H9 (cell line): ENCODE results near the gene CRY1. TPM values are rescaled to one million over a fixed set of nuclear protein-coding genes. Genes with fewer than 3 reads are reported as not detected.
A peak's percentile ranks its signal among the peaks of the same experiment; 100 is the strongest.

ENCODE experiments used
- DNase-seq: peaks from one replicate; pipeline ENCODE4 v3.0.0-alpha.2; 2017
- H2AFZ ChIP-seq: one replicate; pipeline ENCODE4 v1.6.1; 2013; ENCODE audit warnings: mild to moderate bottlenecking, low read length, control low read depth, moderate library complexity
- H2AK5ac ChIP-seq: 2 replicates; pipeline ENCODE4 v1.6.1; 2013; ENCODE audit warnings: low read length, control low read depth, mixed read lengths; ENCODE audit not compliant: insufficient read length
- H2BK120ac ChIP-seq: one replicate; pipeline ENCODE4 v1.6.1; 2013; ENCODE audit warnings: low read depth, mild to moderate bottlenecking, low read length, control low read depth, inconsistent platforms; ENCODE audit not compliant: poor library complexity, severe bottlenecking
- H2BK12ac ChIP-seq: 2 replicates; pipeline ENCODE4 v1.6.1; 2013; ENCODE audit warnings: low read length, control low read depth, mixed read lengths, low read depth; ENCODE audit not compliant: insufficient read length
- H2BK15ac ChIP-seq: 2 replicates; pipeline ENCODE4 v1.6.1; 2013; ENCODE audit warnings: low read depth, low read length, control low read depth
- H2BK20ac ChIP-seq: one replicate; pipeline ENCODE4 v1.6.1; 2013; ENCODE audit warnings: low read depth, mild to moderate bottlenecking, low read length, control low read depth, inconsistent platforms; ENCODE audit not compliant: poor library complexity, severe bottlenecking
- H2BK5ac ChIP-seq: 2 replicates; pipeline ENCODE4 v1.6.1; 2013; ENCODE audit warnings: low read length, control low read depth, mixed read lengths; ENCODE audit not compliant: insufficient read length
- H3K14ac ChIP-seq: 2 replicates; pipeline ENCODE4 v1.6.1; 2013; ENCODE audit warnings: low read length, control low read depth; ENCODE audit not compliant: insufficient read depth
- H3K18ac ChIP-seq: 2 replicates; pipeline ENCODE4 v1.6.1; 2013; ENCODE audit warnings: low read depth, mild to moderate bottlenecking, mixed read lengths, low read length, control low read depth; ENCODE audit not compliant: insufficient read length
- H3K23ac ChIP-seq: 2 replicates; pipeline ENCODE4 v1.6.1; 2013; ENCODE audit warnings: low read length, control low read depth, mixed read lengths, low read depth; ENCODE audit not compliant: insufficient read length
- H3K23me2 ChIP-seq: 2 replicates; pipeline ENCODE4 v1.6.1; 2013; ENCODE audit warnings: low read depth, mild to moderate bottlenecking, mixed read lengths, low read length, control low read depth; ENCODE audit not compliant: insufficient read length, poor library complexity, severe bottlenecking
- H3K27ac ChIP-seq: 2 replicates; pipeline ENCODE4 v1.5.1; 2013; ENCODE audit warnings: low read length, control low read depth, mixed read lengths, low read depth; ENCODE audit not compliant: insufficient read length
- H3K27me3 ChIP-seq: 2 replicates; pipeline ENCODE4 v1.6.1; 2013; ENCODE audit warnings: low read length, control low read depth, inconsistent platforms; ENCODE audit not compliant: insufficient read depth
- H3K4ac ChIP-seq: 2 replicates; pipeline ENCODE4 v1.6.1; 2013; ENCODE audit warnings: low read depth, mild to moderate bottlenecking, control low read depth, inconsistent platforms, low read length, moderate library complexity
- H3K4me1 ChIP-seq: 2 replicates; pipeline ENCODE4 v1.6.1; 2013; ENCODE audit warnings: low read length, control low read depth, inconsistent platforms; ENCODE audit not compliant: insufficient read depth
- H3K4me2 ChIP-seq: 2 replicates; pipeline ENCODE4 v1.6.1; 2013; ENCODE audit warnings: low read length, control low read depth, mixed read lengths; ENCODE audit not compliant: insufficient read length, insufficient read depth
- H3K56ac ChIP-seq: 2 replicates; pipeline ENCODE4 v1.6.1; 2013; ENCODE audit warnings: low read depth, mild to moderate bottlenecking, mixed read lengths, low read length, control low read depth; ENCODE audit not compliant: insufficient read length
- H3K79me1 ChIP-seq: 2 replicates; pipeline ENCODE4 v1.6.1; 2013; ENCODE audit warnings: low read depth, mild to moderate bottlenecking, moderate library complexity, low read length, control low read depth, inconsistent platforms; ENCODE audit not compliant: insufficient read depth, poor library complexity, severe bottlenecking
- H3K79me2 ChIP-seq: 2 replicates; pipeline ENCODE4 v1.6.1; 2013; ENCODE audit warnings: low read length, control low read depth, inconsistent platforms; ENCODE audit not compliant: insufficient read depth
- H3K9ac ChIP-seq: 2 replicates; pipeline ENCODE4 v1.6.1; 2013; ENCODE audit warnings: low read length, control low read depth, mixed read lengths; ENCODE audit not compliant: insufficient read length; ENCODE audit errors: extremely low read depth
- H3K9me3 ChIP-seq: one replicate; pipeline ENCODE4 v1.6.1; 2013; ENCODE audit warnings: low read depth, low read length, inconsistent platforms; ENCODE audit not compliant: control insufficient read depth
- H3T11ph ChIP-seq: one replicate; pipeline ENCODE4 v1.6.1; 2013; ENCODE audit warnings: mild to moderate bottlenecking, low read length, control low read depth, inconsistent platforms
- H4K20me1 ChIP-seq: one replicate; pipeline ENCODE4 v1.6.1; 2013; ENCODE audit not compliant: control insufficient read depth, insufficient read length, insufficient read depth
- H4K5ac ChIP-seq: 2 replicates; pipeline ENCODE4 v1.6.1; 2013; ENCODE audit warnings: low read depth, mild to moderate bottlenecking, mixed read lengths, low read length, control low read depth; ENCODE audit not compliant: insufficient read length
- H4K8ac ChIP-seq: replicated peaks from 2 replicates; pipeline ENCODE4 v1.6.1; 2013; ENCODE audit warnings: low read length, control low read depth, mixed read lengths, low read depth; ENCODE audit not compliant: insufficient read length
- H4K91ac ChIP-seq: 2 replicates; pipeline ENCODE4 v1.6.1; 2013; ENCODE audit warnings: low read depth, mild to moderate bottlenecking, moderate library complexity, mixed read lengths, low read length, control low read depth; ENCODE audit not compliant: insufficient read length
- H3K27ac Mint-ChIP-seq, 3 experiments: 2 replicates in 2 of 3; 3 replicates in 1 of 3; pipeline ENCODE4 v1.8.0; 2020 to 2021; ENCODE audit warnings: mixed read lengths in 3 of 3, mild to moderate bottlenecking in 1 of 3, moderate library complexity in 1 of 3
- H3K27me3 Mint-ChIP-seq: 2 replicates; pipeline ENCODE4 v1.8.0; 2021; ENCODE audit warnings: low read depth, mild to moderate bottlenecking, moderate library complexity, mixed read lengths
- H3K36me3 Mint-ChIP-seq, 3 experiments: 2 replicates in 2 of 3; 3 replicates in 1 of 3; pipeline ENCODE4 v1.8.0; 2020 to 2021; ENCODE audit warnings: low read depth in 3 of 3, mixed read lengths in 3 of 3; ENCODE audit not compliant: insufficient read depth in 1 of 3
- H3K4me1 Mint-ChIP-seq, 2 experiments: 2 replicates each; pipeline ENCODE4 v1.8.0; 2020; ENCODE audit warnings: mixed read lengths in 2 of 2
- H3K4me3 Mint-ChIP-seq, 2 experiments: 2 replicates in 1 of 2; 3 replicates in 1 of 2; pipeline ENCODE4 v1.8.0; 2020 to 2021; ENCODE audit warnings: mild to moderate bottlenecking in 2 of 2, mixed read lengths in 2 of 2, moderate library complexity in 1 of 2
- H3K9me3 Mint-ChIP-seq, 2 experiments: 2 replicates in 1 of 2; 3 replicates in 1 of 2; pipeline ENCODE4 v1.8.0; 2020; ENCODE audit warnings: mild to moderate bottlenecking in 2 of 2, mixed read lengths in 2 of 2, moderate library complexity in 1 of 2
- WGBS: extraction: QIAGEN DNeasy Blood & Tissue Kit; methylation state at CpG from one replicate; pipeline ENCODE4 v1.1.7; 2013; ENCODE audit warnings: missing lambda C conversion rate, low lambda C conversion rate, mixed read lengths; ENCODE audit not compliant: insufficient read length; ENCODE audit errors: extremely low coverage; 5-methylcytosine and 5-hydroxymethylcytosine counted together
- total RNA-seq: library from RNA; stranded (reverse); gene quantifications from 2 replicates; pipeline ENCODE4 v1.2.1, GENCODE V29; 2021
- TF ChIP-seq, protein P1 (sequence below): fragments of 200-600 bp; sonication (generic); conservative IDR thresholded peaks from 3 replicates; pipeline ENCODE4 v1.8.0; 2021; ENCODE audit warnings: antibody characterized with exemption, mild to moderate bottlenecking

Gene CRY1
- total RNA-seq, 1 experiment from 2014 or later: 23.5 TPM

DNA sequence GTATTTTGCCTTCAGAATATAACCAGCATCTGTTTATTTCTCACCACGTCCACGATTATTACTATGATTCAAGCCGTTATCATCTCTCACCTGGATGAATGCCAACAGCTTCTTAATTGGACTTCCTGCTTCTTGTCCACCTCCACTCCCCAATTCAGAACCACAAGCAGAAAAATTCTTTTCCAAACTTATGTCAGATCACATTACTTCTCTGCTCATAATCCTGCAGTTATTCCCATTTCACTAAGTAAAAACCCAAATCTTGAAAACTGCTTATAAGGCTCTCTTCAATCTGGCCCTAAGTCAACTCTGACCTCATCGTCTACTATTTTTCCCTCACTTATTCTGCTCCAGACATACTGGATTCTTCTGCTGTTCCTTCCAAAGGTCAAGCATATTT lies 2.0 kb downstream of the CRY1 start:
- H3K27ac ChIP-seq: no peak overlapping the region
- no peak overlapping the region for H3T11ph ChIP-seq
- Mint-ChIP-seq H3K4me3 (no peak overlapping the region), H3K4me1 (peaks cover 4% of the 10 kb centered on the region in 2 experiments; a peak in 3 of 4 replicates), H3K36me3 (peaks cover 10 to 19% (median 18%) of the 10 kb centered on the region in 3 experiments), H3K27me3 (no peaks in the 10 kb centered on the region), H3K9me3 (peaks cover 7 to 11% of the 10 kb centered on the region in 2 experiments), H3K27ac (no peak overlapping the region)
- no peak overlapping the region for H2BK5ac ChIP-seq
- H3K23me2 ChIP-seq: peaks cover 14% of the 10 kb centered on the region
- no peak overlapping the region for H2BK12ac ChIP-seq
- no peak overlapping the region for H2BK20ac ChIP-seq
- H3K56ac ChIP-seq: no peak overlapping the region
- H3K27me3 ChIP-seq: no peaks in the 10 kb centered on the region
- no peak overlapping the region for H3K14ac ChIP-seq
- WGBS: no CpG with 5 or more reads among the region's 4 CpGs
- peaks cover 3% of the 10 kb centered on the region for H3K79me1 ChIP-seq
- H3K18ac ChIP-seq: no peak overlapping the region
- H3K4me1 ChIP-seq: peaks cover 3% of the 10 kb centered on the region; the same call in 1 of the 2 replicates
- peak overlapping the region; percentile 78 for H2AK5ac ChIP-seq
- no peak overlapping the region for H2BK15ac ChIP-seq
- no peak for DNase-seq
- H3K4me2 ChIP-seq: peak overlapping the region; percentile 88
- TF ChIP-seq, protein P1, sequence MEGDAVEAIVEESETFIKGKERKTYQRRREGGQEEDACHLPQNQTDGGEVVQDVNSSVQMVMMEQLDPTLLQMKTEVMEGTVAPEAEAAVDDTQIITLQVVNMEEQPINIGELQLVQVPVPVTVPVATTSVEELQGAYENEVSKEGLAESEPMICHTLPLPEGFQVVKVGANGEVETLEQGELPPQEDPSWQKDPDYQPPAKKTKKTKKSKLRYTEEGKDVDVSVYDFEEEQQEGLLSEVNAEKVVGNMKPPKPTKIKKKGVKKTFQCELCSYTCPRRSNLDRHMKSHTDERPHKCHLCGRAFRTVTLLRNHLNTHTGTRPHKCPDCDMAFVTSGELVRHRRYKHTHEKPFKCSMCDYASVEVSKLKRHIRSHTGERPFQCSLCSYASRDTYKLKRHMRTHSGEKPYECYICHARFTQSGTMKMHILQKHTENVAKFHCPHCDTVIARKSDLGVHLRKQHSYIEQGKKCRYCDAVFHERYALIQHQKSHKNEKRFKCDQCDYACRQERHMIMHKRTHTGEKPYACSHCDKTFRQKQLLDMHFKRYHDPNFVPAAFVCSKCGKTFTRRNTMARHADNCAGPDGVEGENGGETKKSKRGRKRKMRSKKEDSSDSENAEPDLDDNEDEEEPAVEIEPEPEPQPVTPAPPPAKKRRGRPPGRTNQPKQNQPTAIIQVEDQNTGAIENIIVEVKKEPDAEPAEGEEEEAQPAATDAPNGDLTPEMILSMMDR: no peak
- no peak overlapping the region for H2AFZ ChIP-seq
- H2BK120ac ChIP-seq: no peak overlapping the region
- H3K23ac ChIP-seq: no peak overlapping the region
- H4K5ac ChIP-seq: no peak overlapping the region
- H3K9me3 ChIP-seq: no peaks in the 10 kb centered on the region
- no peaks in the 10 kb centered on the region for H4K20me1 ChIP-seq
- peak overlapping the region; percentile 51 for H3K9ac ChIP-seq
- peaks cover 7% of the 10 kb centered on the region; the same call in 1 of the 2 replicates for H3K79me2 ChIP-seq
- H4K8ac ChIP-seq: no peak overlapping the region
- no peak overlapping the region for H3K4ac ChIP-seq
- H4K91ac ChIP-seq: no peak overlapping the region
